GM23338 (cell line): ENCODE results near the gene PDF. TPM values are rescaled to one million over a fixed set of nuclear protein-coding genes. Genes with fewer than 3 reads are reported as not detected.
A peak's percentile ranks its signal among the peaks of the same experiment; 100 is the strongest.

Experiments used
- ATAC-seq: fragments of 200-7000 bp; cut with Tn5 transposase; 3 replicates; pipeline ENCODE4 v1.9.1; 2020
- DNase-seq: peaks from one replicate; pipeline ENCODE4 v3.0.0-alpha.2; 2015; ENCODE audit warnings: low spot score
- H2AFZ ChIP-seq: fragments of 200-600 bp; sonication (generic); 2 replicates; pipeline ENCODE4 v1.8.0; 2016; ENCODE audit warnings: antibody characterized with exemption, mild to moderate bottlenecking, moderate library complexity
- H3F3A ChIP-seq: fragments of 200-600 bp; sonication (generic); replicated peaks from 2 replicates; pipeline ENCODE4 v1.8.0; 2017; ENCODE audit warnings: antibody characterized with exemption, mixed run types, low read depth
- H3K27ac ChIP-seq: fragments of 200-600 bp; sonication (generic); 2 replicates; pipeline ENCODE4 v1.6.1; 2016; ENCODE audit warnings: low read depth
- H3K27me3 ChIP-seq: fragments of 200-600 bp; sonication (generic); 2 replicates; pipeline ENCODE4 v1.8.0; 2016; ENCODE audit warnings: mild to moderate bottlenecking, mixed run types, moderate library complexity; ENCODE audit not compliant: insufficient read depth
- H3K36me3 ChIP-seq: fragments of 200-600 bp; sonication (generic); 2 replicates; pipeline ENCODE4 v1.8.0; 2016; ENCODE audit warnings: mild to moderate bottlenecking; ENCODE audit not compliant: insufficient read depth
- H3K4me1 ChIP-seq: fragments of 200-600 bp; sonication (generic); 2 replicates; pipeline ENCODE4 v1.8.0; 2016; ENCODE audit warnings: mild to moderate bottlenecking, moderate library complexity; ENCODE audit not compliant: insufficient read depth
- H3K4me2 ChIP-seq: fragments of 200-600 bp; sonication (generic); 2 replicates; pipeline ENCODE4 v1.7.1; 2017; ENCODE audit warnings: mixed run types
- H3K4me3 ChIP-seq: fragments of 200-600 bp; sonication (generic); 2 replicates; pipeline ENCODE4 v1.6.1; 2016; ENCODE audit warnings: mixed run types
- H3K79me2 ChIP-seq: fragments of 200-600 bp; sonication (generic); replicated peaks from 2 replicates; pipeline ENCODE4 v1.8.0; 2017; ENCODE audit warnings: mild to moderate bottlenecking; ENCODE audit not compliant: insufficient read depth
- H3K9me2 ChIP-seq: fragments of 200-600 bp; sonication (generic); 2 replicates; pipeline ENCODE4 v1.8.0; 2017; ENCODE audit not compliant: insufficient read depth
- H4K20me1 ChIP-seq: fragments of 200-600 bp; sonication (generic); replicated peaks from 2 replicates; pipeline ENCODE4 v1.8.0; 2017; ENCODE audit warnings: mild to moderate bottlenecking; ENCODE audit not compliant: insufficient read depth
- H3K27ac Mint-ChIP-seq: 2 replicates; pipeline ENCODE4 v1.8.0; 2020; ENCODE audit warnings: inconsistent platforms, mild to moderate bottlenecking, moderate library complexity, mixed read lengths
- H3K27me3 Mint-ChIP-seq: 3 replicates; pipeline ENCODE4 v1.8.0; 2022; ENCODE audit warnings: low read depth, mild to moderate bottlenecking, moderate library complexity, mixed read lengths, inconsistent platforms; ENCODE audit not compliant: insufficient read depth, poor library complexity
- H3K36me3 Mint-ChIP-seq: 3 replicates; pipeline ENCODE4 v1.8.0; 2021; ENCODE audit warnings: low read depth, mild to moderate bottlenecking, inconsistent platforms, moderate library complexity, mixed read lengths
- H3K4me1 Mint-ChIP-seq: 3 replicates; pipeline ENCODE4 v1.8.0; 2020; ENCODE audit warnings: mild to moderate bottlenecking, inconsistent platforms, mixed read lengths
- H3K4me3 Mint-ChIP-seq: 3 replicates; pipeline ENCODE4 v1.8.0; 2021; ENCODE audit warnings: moderate library complexity, mild to moderate bottlenecking, inconsistent platforms, mixed read lengths
- H3K9me3 Mint-ChIP-seq: 3 replicates; pipeline ENCODE4 v1.8.0; 2020; ENCODE audit warnings: moderate library complexity, mild to moderate bottlenecking, inconsistent platforms, mixed read lengths
- CREB1 ChIP-seq: fragments of 250-450 bp; sonication (Bioruptor Pico); IDR thresholded peaks from 2 replicates; pipeline ENCODE4 v1.5.0; 2020; ENCODE audit warnings: low read depth, mild to moderate bottlenecking, moderate library complexity
- CTCF ChIP-seq, 2 experiments: fragments of 200-600 bp in 1 of 2; sonication (generic) in 1 of 2; conservative IDR thresholded peaks; 2 replicates each; pipeline versions ENCODE4 v1.5.1 to v1.6.1; 2016 to 2017; ENCODE audit warnings: antibody characterized with exemption in 2 of 2, low read depth in 2 of 2, mild to moderate bottlenecking in 2 of 2, moderate library complexity in 1 of 2
- EZH2 ChIP-seq: fragments of 200-600 bp; sonication (generic); IDR thresholded peaks from one replicate; pipeline ENCODE4 v1.8.0; 2017; ENCODE audit warnings: antibody characterized with exemption, mild to moderate bottlenecking, low read depth; ENCODE audit not compliant: unreplicated experiment
- EZH2phosphoT487 ChIP-seq: fragments of 200-600 bp; sonication (generic); IDR thresholded peaks from one replicate; pipeline ENCODE4 v1.8.1; 2018; ENCODE audit warnings: antibody characterized with exemption; ENCODE audit not compliant: unreplicated experiment
- JUNB ChIP-seq: IDR thresholded peaks from one replicate; pipeline ENCODE4 v1.6.1; 2016; ENCODE audit warnings: antibody characterized with exemption; ENCODE audit not compliant: unreplicated experiment
- NANOG ChIP-seq: IDR thresholded peaks from 2 replicates; pipeline ENCODE4 v1.6.1; 2016; ENCODE audit warnings: antibody characterized with exemption, borderline replicate concordance
- POLR2AphosphoS5 ChIP-seq: IDR thresholded peaks from 2 replicates; pipeline ENCODE4 v1.6.1; 2016; ENCODE audit warnings: antibody characterized with exemption, low read depth
- REST ChIP-seq: IDR thresholded peaks from one replicate; pipeline ENCODE4 v1.6.1; 2018; ENCODE audit warnings: antibody characterized with exemption; ENCODE audit not compliant: unreplicated experiment
- STAT1 ChIP-seq: IDR thresholded peaks from one replicate; pipeline ENCODE4 v1.6.1; 2016; ENCODE audit warnings: antibody characterized with exemption; ENCODE audit not compliant: unreplicated experiment
- ZNF114 ChIP-seq: fragments of 250-450 bp; sonication (Bioruptor Pico); IDR thresholded peaks from 2 replicates; pipeline ENCODE4 v1.5.0; 2020; ENCODE audit warnings: mild to moderate bottlenecking, moderate library complexity
- ZNF331 ChIP-seq: fragments of 250-450 bp; sonication (Bioruptor Pico); IDR thresholded peaks from 2 replicates; pipeline ENCODE4 v1.5.0; 2020; ENCODE audit warnings: low read depth, mild to moderate bottlenecking, moderate library complexity
- polyA plus RNA-seq: library from polyadenylated mRNA; unstranded; fragments of >200 nt; fragmentation: Nextera tagmentation; extraction: Ambion mirVana; gene quantifications from 2 replicates; pipeline ENCODE4 v1.2.1, GENCODE V29; 2016
- total RNA-seq: library from RNA; depleted of rRNA; stranded (reverse); fragments of >200 nt; shearing (Covaris generic); gene quantifications from 2 replicates; pipeline ENCODE4 v1.2.3, GENCODE V29; 2014
- TF ChIP-seq, protein P1 (sequence below): fragments of 250-450 bp; sonication (Bioruptor Pico); IDR thresholded peaks from 2 replicates; pipeline ENCODE4 v1.5.0; 2020; ENCODE audit warnings: mild to moderate bottlenecking, moderate library complexity
- TF ChIP-seq, protein P2 (sequence below): IDR thresholded peaks from 2 replicates; pipeline ENCODE4 v1.6.1; 2016; ENCODE audit warnings: antibody characterized with exemption

Gene PDF
- total and polyA plus RNA-seq, 2 experiments from 2014 or later = 18.8 to 43.4 TPM

GRCh38 chr16:69346683-69347082 is 16.3 kb upstream of the PDF start:
- no peaks in the 10 kb centered on the region for H4K20me1 ChIP-seq
- DNase-seq (no peak), ATAC-seq (no peak)
- H3K27me3 Mint-ChIP-seq = no peaks in the 10 kb centered on the region
- no peak overlapping the region; the same call in 1 of the 2 replicates for H3K27ac Mint-ChIP-seq
- H3K4me3 ChIP-seq = no peak overlapping the region
- H3K36me3 ChIP-seq = peaks cover 23% of the 10 kb centered on the region
- peaks cover 3% of the 10 kb centered on the region; the same call in 1 of the 2 replicates for H3F3A ChIP-seq
- H2AFZ ChIP-seq = no peak overlapping the region
- no peak for TF ChIP-seq CREB1 (CRISPR knock-in tag)
- TF ChIP-seq, protein P1, sequence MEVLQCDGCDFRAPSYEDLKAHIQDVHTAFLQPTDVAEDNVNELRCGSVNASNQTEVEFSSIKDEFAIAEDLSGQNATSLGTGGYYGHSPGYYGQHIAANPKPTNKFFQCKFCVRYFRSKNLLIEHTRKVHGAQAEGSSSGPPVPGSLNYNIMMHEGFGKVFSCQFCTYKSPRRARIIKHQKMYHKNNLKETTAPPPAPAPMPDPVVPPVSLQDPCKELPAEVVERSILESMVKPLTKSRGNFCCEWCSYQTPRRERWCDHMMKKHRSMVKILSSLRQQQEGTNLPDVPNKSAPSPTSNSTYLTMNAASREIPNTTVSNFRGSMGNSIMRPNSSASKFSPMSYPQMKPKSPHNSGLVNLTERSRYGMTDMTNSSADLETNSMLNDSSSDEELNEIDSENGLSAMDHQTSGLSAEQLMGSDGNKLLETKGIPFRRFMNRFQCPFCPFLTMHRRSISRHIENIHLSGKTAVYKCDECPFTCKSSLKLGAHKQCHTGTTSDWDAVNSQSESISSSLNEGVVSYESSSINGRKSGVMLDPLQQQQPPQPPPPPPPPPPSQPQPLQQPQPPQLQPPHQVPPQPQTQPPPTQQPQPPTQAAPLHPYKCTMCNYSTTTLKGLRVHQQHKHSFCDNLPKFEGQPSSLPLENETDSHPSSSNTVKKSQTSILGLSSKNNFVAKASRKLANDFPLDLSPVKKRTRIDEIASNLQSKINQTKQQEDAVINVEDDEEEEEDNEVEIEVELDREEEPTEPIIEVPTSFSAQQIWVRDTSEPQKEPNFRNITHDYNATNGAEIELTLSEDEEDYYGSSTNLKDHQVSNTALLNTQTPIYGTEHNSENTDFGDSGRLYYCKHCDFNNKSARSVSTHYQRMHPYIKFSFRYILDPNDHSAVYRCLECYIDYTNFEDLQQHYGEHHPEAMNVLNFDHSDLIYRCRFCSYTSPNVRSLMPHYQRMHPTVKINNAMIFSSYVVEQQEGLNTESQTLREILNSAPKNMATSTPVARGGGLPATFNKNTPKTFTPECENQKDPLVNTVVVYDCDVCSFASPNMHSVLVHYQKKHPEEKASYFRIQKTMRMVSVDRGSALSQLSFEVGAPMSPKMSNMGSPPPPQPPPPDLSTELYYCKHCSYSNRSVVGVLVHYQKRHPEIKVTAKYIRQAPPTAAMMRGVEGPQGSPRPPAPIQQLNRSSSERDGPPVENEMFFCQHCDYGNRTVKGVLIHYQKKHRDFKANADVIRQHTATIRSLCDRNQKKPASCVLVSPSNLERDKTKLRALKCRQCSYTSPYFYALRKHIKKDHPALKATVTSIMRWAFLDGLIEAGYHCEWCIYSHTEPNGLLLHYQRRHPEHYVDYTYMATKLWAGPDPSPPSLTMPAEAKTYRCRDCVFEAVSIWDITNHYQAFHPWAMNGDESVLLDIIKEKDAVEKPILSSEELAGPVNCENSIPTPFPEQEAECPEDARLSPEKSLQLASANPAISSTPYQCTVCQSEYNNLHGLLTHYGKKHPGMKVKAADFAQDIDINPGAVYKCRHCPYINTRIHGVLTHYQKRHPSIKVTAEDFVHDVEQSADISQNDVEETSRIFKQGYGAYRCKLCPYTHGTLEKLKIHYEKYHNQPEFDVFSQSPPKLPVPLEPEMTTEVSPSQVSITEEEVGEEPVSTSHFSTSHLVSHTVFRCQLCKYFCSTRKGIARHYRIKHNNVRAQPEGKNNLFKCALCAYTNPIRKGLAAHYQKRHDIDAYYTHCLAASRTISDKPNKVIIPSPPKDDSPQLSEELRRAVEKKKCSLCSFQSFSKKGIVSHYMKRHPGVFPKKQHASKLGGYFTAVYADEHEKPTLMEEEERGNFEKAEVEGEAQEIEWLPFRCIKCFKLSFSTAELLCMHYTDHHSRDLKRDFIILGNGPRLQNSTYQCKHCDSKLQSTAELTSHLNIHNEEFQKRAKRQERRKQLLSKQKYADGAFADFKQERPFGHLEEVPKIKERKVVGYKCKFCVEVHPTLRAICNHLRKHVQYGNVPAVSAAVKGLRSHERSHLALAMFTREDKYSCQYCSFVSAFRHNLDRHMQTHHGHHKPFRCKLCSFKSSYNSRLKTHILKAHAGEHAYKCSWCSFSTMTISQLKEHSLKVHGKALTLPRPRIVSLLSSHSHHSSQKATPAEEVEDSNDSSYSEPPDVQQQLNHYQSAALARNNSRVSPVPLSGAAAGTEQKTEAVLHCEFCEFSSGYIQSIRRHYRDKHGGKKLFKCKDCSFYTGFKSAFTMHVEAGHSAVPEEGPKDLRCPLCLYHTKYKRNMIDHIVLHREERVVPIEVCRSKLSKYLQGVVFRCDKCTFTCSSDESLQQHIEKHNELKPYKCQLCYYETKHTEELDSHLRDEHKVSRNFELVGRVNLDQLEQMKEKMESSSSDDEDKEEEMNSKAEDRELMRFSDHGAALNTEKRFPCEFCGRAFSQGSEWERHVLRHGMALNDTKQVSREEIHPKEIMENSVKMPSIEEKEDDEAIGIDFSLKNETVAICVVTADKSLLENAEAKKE (CRISPR knock-in tag) = no peak
- TF ChIP-seq CTCF (conservative IDR thresholded peaks at IDR 0.05; ENCODE audit: low read depth in 2 of 2) = no peak
- no peak for TF ChIP-seq EZH2
- TF ChIP-seq STAT1 = no peak
- TF ChIP-seq EZH2phosphoT487 = no peak
- no peak for TF ChIP-seq NANOG
- no peak for TF ChIP-seq JUNB
- TF ChIP-seq ZNF114 = no peak
- no peak for TF ChIP-seq POLR2AphosphoS5
- TF ChIP-seq REST = no peak
- TF ChIP-seq ZNF331 = no peak
- TF ChIP-seq, protein P2, sequence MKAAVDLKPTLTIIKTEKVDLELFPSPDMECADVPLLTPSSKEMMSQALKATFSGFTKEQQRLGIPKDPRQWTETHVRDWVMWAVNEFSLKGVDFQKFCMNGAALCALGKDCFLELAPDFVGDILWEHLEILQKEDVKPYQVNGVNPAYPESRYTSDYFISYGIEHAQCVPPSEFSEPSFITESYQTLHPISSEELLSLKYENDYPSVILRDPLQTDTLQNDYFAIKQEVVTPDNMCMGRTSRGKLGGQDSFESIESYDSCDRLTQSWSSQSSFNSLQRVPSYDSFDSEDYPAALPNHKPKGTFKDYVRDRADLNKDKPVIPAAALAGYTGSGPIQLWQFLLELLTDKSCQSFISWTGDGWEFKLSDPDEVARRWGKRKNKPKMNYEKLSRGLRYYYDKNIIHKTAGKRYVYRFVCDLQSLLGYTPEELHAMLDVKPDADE = no peak
- no peaks in the 10 kb centered on the region for H3K4me1 ChIP-seq
- no peaks in the 10 kb centered on the region for H3K9me3 Mint-ChIP-seq
- 0 out of 2 replicates have a peak overlapping the region, but pooled peaks have one; percentile 19 for H3K27ac ChIP-seq
- peaks cover 7% of the 10 kb centered on the region for H3K79me2 ChIP-seq
- H3K36me3 Mint-ChIP-seq = peaks cover 29% of the 10 kb centered on the region
- H3K4me1 Mint-ChIP-seq = no peaks in the 10 kb centered on the region
- H3K4me3 Mint-ChIP-seq = no peak overlapping the region
- no peak overlapping the region for H3K4me2 ChIP-seq
- H3K9me2 ChIP-seq = no peaks in the 10 kb centered on the region
- H3K27me3 ChIP-seq = no peaks in the 10 kb centered on the region
